GM12892 (cell line): Measurements from ENCODE around the gene BOLL.
"Not testable (repeated sequence)": the region's sequence is repeated elsewhere in the genome, so short reads cannot be mapped to it uniquely, and the experiment has no call there.

ENCODE experiments used
- DNase-seq: peaks from one replicate; pipeline ENCODE4 v3.0.0; 2011; ENCODE audit not compliant: insufficient read length
- FAIRE-seq: peaks from 2 replicates; lab custom pipeline; 2011; peaks lifted over from hg19 to GRCh38; lab: Jason Lieb, UNC
- POLR2A ChIP-seq: IDR thresholded peaks from 2 replicates; pipeline ENCODE4 v1.6.1; 2011; ENCODE audit warnings: low read depth, low read length, control low read depth
- POLR2AphosphoS5 ChIP-seq: IDR thresholded peaks from 2 replicates; pipeline ENCODE4 v1.6.1; 2011; ENCODE audit warnings: low read depth, low read length, control low read depth
- TAF1 ChIP-seq: IDR thresholded peaks from 2 replicates; pipeline ENCODE4 v1.6.1; 2011; ENCODE audit warnings: low read depth, mild to moderate bottlenecking, control low read depth, low read length, borderline replicate concordance

Gene BOLL

GRCh38 chr2:197786010-197786877, 1.1 kb upstream of the BOLL start:
- TF ChIP-seq POLR2A (no peak), POLR2AphosphoS5 (no peak), TAF1 (no peak)
- FAIRE-seq (no peak), DNase-seq (peak; percentile 32)

- TF ChIP-seq POLR2A (no peak), TAF1 (no peak), POLR2AphosphoS5 (no peak)
- no peak for DNase-seq
- FAIRE-seq, result no peak
Measured at GRCh38 chr2:197782126-197782525, 3.0 kb downstream of the BOLL start.

- TF ChIP-seq TAF1 (no peak), POLR2A (no peak), POLR2AphosphoS5 (no peak)
- FAIRE-seq, result no peak
Measured at GRCh38 chr2:197779261-197779660, 5.9 kb downstream of the BOLL start.

GRCh38 chr2:197777823-197778407, 7.2 kb downstream of the BOLL start:
- DNase-seq (no peak), FAIRE-seq (peak; percentile 77)
- TF ChIP-seq POLR2AphosphoS5, result no peak
- no peak for TF ChIP-seq POLR2A

More at GRCh38 chr2:197779261-197779660, 5.9 kb downstream of the BOLL start:
- no peak for DNase-seq

GRCh38 chr2:197760293-197760657, 24.8 kb downstream of the BOLL start:
- no peak for TF ChIP-seq POLR2A
- no peak for TF ChIP-seq POLR2AphosphoS5
- no peak for TF ChIP-seq TAF1
- FAIRE-seq, result no peak
- no peak for DNase-seq

- TF ChIP-seq TAF1 (no peak), POLR2A (no peak), POLR2AphosphoS5 (no peak)
- DNase-seq, result no peak
- no peak for FAIRE-seq
Measured at GRCh38 chr2:197759625-197760292, 25.4 kb downstream of the BOLL start.

- TF ChIP-seq TAF1 (no peak), POLR2A (no peak)
- DNase-seq (no peak), FAIRE-seq (no peak)
Measured at GRCh38 chr2:197759013-197759412, 26.1 kb downstream of the BOLL start.

- DNase-seq, result no peak
- TF ChIP-seq POLR2A, result no peak
- TF ChIP-seq TAF1, result no peak
- no peak for TF ChIP-seq POLR2AphosphoS5
- FAIRE-seq, result no peak
Measured at GRCh38 chr2:197740200-197740599, 44.9 kb downstream of the BOLL start.

GRCh38 chr2:197728555-197729544, 56.3 kb downstream of the BOLL start:
- DNase-seq, FAIRE-seq: not testable (repeated sequence)

- DNase-seq (no peak), FAIRE-seq (no peak)
- no peak for TF ChIP-seq POLR2A
- no peak for TF ChIP-seq TAF1
- TF ChIP-seq POLR2AphosphoS5, result no peak
Measured at GRCh38 chr2:197727011-197727410, 58.1 kb downstream of the BOLL start.

- FAIRE-seq, result no peak
- DNase-seq, result no peak
- no peak for TF ChIP-seq POLR2AphosphoS5
- TF ChIP-seq POLR2A, result no peak
- no peak for TF ChIP-seq TAF1
Measured at GRCh38 chr2:197717863-197718262, 67.3 kb downstream of the BOLL start.
